Stimulated activated CD8-positive, alpha-beta memory T cell treated with anti-CD3 and anti-CD28 coated beads, Interleukin-15, amount 100 ng/mL, for 1 hour (primary cell): ENCODE results near the gene EPSTI1.
"Not testable (repeated sequence)": the region's sequence is repeated elsewhere in the genome, so short reads cannot be mapped to it uniquely, and the experiment has no call there.

ENCODE experiments used
- DNase-seq: peaks from one replicate; pipeline ENCODE4 v3.0.0-alpha.2; 2020; ENCODE audit warnings: low read depth

EPSTI1 gene

DNA sequence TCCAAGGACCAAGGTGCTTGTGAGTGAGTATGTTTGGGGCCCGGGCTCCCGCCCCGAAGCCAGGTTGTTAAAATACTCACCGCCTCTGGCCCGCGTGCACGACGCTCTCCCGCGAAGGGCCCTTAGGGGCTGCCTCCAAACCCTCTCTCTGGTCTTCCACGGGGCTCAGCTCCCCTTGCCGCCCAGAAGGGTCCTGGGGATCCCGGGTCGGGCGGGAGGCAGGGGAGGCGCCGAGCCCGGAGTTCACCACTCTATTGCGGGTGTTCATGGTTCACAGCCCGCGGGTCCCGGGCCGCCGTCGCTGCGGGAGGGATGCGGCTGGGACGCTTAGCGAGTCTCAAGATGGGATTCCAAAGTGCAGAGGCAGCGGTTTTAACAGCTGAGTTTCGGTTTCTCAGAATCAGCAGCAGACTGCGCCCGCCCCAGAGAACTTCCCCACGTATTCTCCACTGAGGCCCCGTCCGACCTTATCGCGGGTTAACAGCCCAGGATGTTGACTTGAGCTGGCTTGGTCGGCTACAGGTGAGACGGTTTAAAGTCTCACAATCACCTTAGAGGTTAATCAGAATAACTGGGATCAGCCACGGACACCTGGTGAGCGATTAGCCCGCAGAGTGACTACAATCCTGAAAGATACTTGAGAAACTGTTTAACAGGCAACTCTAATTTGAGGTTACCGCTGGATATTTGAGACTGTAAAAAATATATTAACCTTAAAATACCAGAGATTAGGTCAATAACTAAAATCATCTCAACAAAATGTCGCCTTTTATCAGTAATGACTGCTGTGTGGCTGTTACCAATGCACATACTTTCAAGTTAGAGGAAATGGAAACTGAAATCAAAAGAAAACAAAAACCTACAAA lies at the start of gene EPSTI1:
EPSTI1 (minus strand) TSS at position 344 of the 866 bp plus-strand sequence; CDS start at position 268, 76 bp downstream.
- peak; percentile 62 for DNase-seq

DNA sequence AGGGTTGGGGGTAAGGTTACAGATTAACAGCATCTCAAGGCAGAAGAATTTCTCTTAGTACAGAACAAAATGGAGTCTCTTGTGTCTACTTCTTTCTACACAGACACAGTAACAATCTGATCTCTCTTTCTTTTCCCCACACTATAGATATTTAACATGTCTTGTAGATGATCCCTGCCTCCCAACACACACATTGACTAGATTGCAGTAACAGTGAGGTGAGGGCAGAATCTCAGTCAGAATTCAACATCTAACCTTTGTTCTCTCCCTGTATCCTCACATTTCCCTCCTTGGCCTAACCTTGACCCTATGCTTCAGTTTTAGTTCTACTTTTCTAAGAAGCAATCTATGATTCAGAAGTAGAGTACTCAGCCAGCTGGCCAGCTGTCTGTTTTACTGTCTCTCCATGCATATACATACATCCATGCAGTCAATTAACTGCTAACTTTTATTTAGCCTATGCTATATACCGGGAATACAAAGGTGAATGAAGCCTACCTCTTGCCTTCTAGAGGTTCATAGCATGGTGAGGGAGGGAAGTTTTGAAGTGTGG lies 49.4 kb upstream of the EPSTI1 start:
- DNase-seq: no peak

DNA sequence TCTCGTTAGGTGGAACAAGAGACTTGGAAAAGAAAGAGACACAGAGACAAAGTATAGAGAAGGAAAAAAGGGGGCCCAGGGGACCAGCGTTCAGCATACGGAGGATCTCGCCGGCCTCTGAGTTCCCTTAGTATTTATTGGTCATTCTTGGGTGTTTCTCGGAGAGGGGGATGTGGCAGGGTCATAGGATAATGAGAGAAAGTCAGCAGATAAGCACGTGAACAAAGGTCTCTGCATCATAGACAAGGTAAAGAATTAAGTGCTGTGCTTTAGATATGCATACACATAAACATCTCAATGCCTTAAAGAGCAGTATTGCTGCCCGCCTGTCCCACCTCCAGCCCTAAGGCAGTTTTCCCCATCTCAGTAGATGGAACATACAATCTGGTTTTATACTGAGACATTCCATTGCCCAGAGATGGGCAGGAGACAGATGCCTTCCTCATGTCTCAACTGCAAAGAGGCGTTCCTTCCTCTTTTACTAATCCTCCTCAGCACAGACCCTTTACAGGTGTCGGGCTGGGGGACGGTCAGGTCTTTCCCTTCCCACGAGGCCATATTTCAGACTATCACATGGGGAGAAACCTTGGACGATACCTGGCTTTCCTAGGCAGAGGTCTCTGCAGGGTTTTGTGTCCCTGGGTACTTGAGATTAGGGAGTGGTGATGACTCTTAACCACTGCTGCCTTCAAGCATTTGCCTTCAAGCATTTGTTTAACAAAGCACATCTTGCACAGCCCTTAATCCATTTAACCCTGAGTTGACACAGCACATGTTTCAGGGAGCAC lies 48.7 kb upstream of the EPSTI1 start:
- DNase-seq: not testable (repeated sequence)

DNA sequence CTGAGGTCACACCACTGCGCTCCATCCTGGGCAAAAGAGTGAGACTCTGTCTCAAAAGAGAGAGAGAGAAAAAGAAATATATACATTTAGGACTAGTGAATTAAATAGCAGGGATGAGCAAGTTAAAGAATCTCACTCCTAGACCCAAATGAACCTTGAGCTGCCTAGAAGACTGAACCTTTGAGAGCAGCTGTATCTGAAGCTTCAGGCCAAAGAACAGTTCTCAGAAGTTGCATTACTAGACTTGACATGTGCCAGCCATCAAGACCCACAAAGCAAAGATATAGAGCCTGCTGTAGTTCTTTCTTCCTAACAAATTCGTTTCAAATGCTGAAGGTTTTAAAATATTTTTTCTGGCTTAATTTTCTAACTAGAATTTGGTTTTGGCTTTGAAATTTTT lies 47.9 kb upstream of the EPSTI1 start:
- no peak for DNase-seq

DNA sequence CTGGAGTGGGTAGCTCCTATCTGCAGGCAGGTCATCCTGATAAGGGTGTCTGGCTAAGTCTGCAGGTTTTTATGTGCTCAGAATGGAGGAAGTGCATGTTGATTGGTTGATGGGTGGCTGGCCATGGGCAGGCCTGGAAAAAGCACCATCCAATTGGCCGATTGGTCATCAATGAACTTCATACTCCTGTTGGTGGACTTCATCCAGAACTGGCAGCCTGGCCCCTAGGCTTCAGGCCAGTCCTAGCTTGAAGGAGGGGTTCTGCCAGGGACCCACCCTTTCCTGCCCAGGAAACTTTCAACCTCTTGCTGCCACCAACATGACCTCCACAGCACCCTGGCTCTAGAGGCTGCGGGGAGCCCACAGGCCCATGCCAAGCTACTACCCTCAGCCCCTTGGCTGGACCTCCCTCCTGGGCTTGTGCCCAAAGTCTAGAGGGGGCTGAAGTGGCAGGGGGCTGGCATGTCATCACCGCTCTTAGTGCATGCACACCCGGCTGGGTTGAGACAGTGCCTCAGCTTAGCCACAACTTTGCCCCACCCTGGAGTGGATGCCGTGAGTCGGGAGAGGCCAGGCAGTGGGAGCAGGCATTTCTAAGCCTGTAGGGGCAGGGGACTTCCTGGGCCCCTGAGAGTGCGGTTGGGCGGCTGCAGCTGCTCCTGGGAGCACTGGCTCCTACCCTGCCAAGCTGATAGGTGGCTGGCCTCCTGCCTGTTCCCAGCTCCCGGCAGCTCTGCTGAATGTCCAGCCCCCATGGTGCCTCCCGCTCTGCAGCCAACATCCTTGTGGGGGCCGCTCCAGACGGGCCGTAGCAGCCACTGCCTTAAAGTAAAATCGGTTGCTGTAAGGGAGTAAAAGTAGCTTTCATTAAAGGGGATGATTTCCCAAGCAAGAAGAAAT lies 44.6 kb upstream of the EPSTI1 start:
- no peak for DNase-seq

DNA sequence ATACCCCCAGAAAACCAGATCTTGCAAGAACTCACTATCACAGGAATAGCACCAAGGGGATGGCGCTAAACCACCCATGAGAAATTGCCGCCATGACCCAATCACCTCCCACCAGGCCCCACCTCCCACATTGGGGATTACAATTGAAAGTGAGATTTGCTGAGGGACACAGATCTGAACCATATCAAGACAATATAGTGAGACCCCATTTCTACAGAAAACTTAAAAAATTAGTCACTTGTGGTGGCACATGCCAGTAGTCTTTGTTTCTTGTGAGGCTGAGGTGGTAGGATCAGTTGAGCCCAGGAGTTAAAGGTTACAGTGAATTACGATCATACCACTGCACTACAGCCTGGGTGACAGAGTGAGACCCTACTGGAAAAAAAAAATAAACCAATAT lies 41.0 kb upstream of the EPSTI1 start:
- DNase-seq: no peak

DNA sequence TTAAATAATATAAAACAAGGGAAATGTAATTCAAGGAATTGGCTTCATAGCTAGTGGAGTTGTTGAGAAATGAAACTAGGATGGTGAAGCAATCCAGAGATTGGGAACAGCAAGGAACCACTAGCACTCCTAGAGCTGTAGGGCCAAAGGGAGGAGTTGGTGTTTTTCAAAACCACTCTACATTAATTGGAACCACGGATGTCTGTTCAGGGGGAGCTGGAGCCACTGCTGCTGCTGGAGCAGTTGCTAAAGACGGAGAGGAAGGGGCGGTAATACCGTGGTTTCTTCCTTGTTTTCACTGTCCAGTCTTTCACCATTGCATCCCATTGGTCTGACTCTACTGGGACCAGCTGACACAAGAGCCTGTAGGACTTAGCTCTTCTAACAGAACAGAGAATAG lies 39.8 kb upstream of the EPSTI1 start:
- no peak for DNase-seq

- no peak for DNase-seq
Measured at GRCh38 chr13:43030548-43030947, 38.5 kb upstream of the EPSTI1 start.

DNA sequence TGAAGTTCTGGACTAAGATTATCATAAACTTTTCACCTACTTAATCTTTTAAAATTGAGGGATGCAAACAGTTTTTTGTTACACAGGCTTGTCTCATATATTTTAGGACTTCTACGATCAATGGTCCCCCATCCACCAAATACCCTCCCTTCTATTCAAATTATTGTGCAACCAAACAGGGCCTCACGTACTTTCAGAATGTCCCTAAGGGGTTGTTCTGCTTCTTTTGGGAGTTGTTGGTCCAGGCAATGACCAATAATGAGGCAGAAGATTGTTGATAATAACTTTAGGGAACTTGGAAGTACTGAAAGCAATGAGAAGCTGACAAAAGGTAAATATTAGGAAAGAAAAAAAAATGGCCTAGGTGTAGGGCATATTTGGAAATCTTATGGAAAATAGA lies 34.2 kb upstream of the EPSTI1 start:
- no peak for DNase-seq

DNA sequence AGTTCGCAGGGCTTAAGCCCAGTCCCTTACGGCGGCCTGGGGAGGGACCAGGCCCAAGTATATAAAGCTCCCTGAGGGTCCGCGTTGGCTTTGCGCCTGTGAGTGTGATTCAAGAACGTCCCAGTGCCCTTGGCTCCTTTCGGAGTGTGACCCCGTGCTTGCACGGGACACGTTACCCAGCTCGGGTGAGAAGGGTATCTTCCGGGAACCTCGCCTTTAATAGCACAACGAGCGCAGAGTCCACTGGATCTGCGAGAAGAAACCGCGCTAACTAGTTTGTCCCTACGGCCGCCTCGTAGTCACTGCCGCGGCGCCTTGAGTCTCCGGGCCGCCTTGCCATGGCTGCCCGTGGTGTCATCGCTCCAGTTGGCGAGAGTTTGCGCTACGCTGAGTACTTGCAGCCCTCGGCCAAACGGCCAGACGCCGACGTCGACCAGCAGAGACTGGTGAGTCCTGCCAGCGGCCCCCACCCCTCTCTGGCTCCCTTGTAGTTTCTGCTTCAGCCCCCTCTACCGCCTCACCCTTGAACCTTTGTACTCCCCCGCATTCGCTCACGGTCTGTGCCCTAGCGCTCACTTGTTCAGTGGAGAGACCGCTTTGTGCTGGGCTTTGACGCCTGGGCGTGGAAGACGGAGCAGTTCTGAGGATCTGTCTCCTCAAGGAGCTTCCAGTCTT lies 31.4 kb upstream of the EPSTI1 start, which contains the start of gene DNAJC15:
DNAJC15 (plus strand) TSS at position 298 of the 675 bp plus-strand sequence; CDS start at position 339, 41 bp downstream.
- DNase-seq: peak; percentile 68

DNA sequence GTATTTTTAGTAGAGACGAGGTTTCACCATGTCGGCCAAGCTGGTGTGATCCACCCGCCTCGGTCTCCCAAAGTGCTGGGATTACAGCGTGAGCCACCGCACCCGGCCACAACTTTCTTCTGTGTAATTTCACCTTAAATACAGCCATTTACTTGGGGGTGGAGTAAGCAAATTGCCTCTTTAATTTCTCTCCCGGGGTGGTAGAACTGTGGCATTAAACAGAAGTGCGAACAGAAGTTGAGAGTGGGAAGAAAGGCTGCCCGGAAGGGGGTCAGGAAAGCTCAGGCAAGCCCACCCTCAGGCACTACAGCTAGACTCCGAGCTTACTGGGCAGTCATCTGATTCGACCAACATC lies 30.9 kb upstream of the EPSTI1 start:
- no peak for DNase-seq

GRCh38 chr13:43021926-43022670 lies 30.1 kb upstream of the EPSTI1 start:
- no peak for DNase-seq

DNA sequence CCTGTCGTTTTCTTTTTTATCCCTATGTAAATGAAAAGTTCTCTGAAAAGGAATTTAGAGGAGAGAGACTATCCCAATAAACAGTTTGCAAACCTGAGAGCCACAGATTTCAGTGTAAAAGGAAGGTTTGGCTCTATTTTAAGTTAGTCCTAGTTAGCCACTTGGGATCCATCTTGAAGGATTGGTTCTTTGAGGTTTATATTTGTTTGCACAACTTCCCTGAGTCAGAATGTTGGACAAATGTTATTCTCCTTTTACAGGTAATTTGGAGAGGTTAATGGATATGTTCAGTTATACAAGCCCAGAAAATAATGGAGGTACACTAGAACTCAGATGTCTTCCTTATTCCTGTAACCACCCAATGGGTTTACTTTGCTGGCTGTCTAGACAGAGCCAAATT lies 28.8 kb upstream of the EPSTI1 start:
- DNase-seq: no peak

DNA sequence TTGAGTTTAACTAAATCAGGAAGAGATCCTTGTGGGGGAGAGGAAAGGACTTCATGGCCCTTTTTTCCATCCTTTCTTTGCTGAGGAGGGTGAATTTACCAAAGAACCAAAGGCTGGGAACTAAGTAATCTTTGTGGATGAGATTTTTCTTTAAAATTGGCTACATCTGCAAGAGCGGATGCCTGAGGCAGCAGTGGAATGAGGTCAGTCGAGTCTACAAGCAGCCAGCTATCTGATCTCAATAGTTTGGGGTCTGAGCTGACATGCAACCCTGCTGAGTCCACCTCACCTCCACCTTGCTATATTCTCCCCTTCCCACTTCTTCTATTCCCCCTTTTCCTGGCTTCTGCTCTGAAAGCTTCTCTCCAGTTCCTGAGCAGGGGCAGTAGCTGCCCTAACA lies 27.8 kb upstream of the EPSTI1 start:
- no peak for DNase-seq

DNA sequence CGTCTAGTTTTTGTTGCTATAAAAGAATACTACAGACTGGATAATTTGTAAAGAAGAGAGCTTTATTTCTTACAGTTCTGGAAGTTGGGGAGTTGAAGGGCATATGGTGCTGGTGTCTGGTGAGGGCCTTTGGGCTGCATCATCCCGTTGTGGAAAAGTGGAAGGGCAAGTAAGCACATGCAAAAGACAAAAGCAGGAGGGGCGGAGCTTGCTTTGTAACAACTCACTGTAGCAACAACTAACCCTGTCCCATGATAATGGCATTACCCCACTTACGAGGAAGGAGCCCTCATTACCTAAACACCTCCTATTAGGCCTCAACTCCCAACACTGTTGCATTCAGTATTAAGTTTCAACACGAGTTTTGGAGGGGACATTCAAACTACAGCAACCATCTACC lies 24.2 kb upstream of the EPSTI1 start:
- DNase-seq: no peak

- DNase-seq: no peak
Measured at GRCh38 chr13:43014162-43014561, 22.1 kb upstream of the EPSTI1 start.

GRCh38 chr13:43009506-43009905 lies 17.5 kb upstream of the EPSTI1 start:
- DNase-seq: no peak

DNA sequence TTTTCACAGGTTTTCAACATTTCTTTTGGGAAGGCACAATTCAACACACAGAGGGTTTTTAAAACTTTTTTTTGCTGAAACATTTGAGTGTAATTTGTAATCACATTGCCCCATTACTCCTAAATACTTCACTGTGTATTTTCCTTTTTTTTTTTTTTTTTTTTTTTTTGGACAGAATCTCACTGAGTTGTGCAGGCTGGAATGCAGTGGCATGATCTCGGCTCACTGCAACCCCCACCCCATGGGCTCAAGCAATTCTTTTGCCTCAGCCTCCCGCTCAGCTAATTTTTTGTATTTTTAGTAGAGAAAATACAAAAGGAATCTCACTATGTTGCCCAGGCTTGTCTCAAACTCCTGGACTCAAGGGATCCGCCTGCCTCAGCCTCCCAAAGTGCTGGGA lies 16.6 kb upstream of the EPSTI1 start:
- no peak for DNase-seq

- no peak for DNase-seq
Measured at GRCh38 chr13:43006893-43007631, 15.0 kb upstream of the EPSTI1 start.
